GM12872 (cell line): ENCODE measurements around the gene FRMPD1.

ENCODE experiments used
- TF ChIP-seq, protein P1 (sequence below): IDR thresholded peaks from 3 replicates; pipeline ENCODE4 v1.5.1; 2011; ENCODE audit warnings: low read depth, mild to moderate bottlenecking, low read length, moderate library complexity; ENCODE audit not compliant: insufficient read depth

Gene FRMPD1

GRCh38 chr9:37682951-37683350 is 32.2 kb downstream of the FRMPD1 start:
- TF ChIP-seq, protein P1, sequence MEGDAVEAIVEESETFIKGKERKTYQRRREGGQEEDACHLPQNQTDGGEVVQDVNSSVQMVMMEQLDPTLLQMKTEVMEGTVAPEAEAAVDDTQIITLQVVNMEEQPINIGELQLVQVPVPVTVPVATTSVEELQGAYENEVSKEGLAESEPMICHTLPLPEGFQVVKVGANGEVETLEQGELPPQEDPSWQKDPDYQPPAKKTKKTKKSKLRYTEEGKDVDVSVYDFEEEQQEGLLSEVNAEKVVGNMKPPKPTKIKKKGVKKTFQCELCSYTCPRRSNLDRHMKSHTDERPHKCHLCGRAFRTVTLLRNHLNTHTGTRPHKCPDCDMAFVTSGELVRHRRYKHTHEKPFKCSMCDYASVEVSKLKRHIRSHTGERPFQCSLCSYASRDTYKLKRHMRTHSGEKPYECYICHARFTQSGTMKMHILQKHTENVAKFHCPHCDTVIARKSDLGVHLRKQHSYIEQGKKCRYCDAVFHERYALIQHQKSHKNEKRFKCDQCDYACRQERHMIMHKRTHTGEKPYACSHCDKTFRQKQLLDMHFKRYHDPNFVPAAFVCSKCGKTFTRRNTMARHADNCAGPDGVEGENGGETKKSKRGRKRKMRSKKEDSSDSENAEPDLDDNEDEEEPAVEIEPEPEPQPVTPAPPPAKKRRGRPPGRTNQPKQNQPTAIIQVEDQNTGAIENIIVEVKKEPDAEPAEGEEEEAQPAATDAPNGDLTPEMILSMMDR: no peak

- TF ChIP-seq, protein P1: no peak
Observed at GRCh38 chr9:37683531-37684371, 33.0 kb downstream of the FRMPD1 start.

GRCh38 chr9:37692622-37693221 is 42.0 kb downstream of the FRMPD1 start:
- TF ChIP-seq, protein P1: no peak

- TF ChIP-seq, protein P1: no peak
Observed at GRCh38 chr9:37693260-37693659, 42.5 kb downstream of the FRMPD1 start.

DNA sequence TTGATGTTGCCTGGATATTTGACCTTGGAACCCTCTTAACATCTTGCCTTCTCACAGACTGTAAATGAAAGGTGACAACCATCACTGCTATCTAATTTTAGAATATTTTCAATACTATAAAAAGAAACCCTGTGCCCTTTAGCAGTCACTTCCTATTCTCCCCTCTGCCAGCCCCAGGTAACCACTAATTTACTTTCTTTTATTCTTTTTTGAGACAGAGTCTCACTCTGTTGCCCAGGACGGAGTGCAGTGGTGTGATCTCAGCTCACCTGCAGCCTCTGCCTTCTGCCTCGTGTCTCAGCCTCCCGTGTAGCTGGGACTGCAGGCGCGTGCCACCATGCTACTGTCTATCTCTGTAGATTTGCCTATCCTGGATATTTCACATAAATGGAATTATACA is 43.6 kb downstream of the FRMPD1 start:
- TF ChIP-seq, protein P1: no peak

DNA sequence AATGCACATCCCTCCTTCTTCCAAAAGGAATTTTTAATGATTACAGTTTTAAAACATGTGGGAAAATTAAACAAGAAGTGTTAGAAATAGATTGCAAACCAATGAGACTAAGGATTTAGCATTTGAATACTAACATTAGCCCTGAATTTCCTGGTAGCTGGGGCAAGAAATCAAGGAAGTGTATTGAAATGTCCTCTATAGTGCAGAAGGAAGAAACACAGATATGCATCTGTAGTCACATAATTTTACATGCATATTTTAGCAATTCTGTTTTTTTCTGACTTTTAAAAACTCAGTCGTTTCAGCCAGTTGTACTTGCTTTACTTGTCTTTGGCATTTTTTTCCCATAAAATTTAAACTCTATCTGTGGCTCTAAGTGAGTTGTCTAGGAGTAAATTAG is 45.8 kb downstream of the FRMPD1 start:
- TF ChIP-seq, protein P1: no peak

DNA sequence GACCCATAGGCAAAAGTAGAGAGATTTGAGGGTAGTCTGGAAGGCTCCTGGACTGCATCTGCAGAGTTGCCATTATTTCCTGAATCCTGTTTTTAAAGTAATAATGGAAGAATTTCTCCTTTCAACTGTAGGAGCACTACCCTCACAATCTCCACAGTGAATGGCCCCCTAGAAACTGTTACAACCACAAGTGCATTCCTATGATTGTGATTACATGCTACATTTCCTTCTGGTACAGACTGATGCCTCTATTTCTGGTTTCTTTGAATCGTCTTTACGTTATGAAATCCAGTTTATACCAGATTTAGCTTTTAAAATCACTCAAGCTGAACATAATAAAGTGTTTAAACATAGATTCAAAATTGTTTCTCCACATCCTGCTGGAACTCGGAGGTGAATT is 49.4 kb downstream of the FRMPD1 start:
- TF ChIP-seq, protein P1: no peak
